Colonic mucosa (tissue), 4 donors: Measurements from ENCODE around the gene MYH11. TPM values are rescaled to one million over a fixed set of nuclear protein-coding genes. Genes with fewer than 3 reads are reported as not detected.

Source experiments
- DNase-seq: peaks from one replicate; pipeline ENCODE4 v3.0.0-alpha.2; 2020
- H3K27ac ChIP-seq: fragments of 200-600 bp; one replicate; pipeline ENCODE4 v1.8.0; 2021
- H3K27me3 ChIP-seq: fragments of 200-600 bp; one replicate; pipeline ENCODE4 v1.8.0; 2021
- H3K36me3 ChIP-seq: fragments of 200-600 bp; one replicate; pipeline ENCODE4 v1.8.0; 2021
- H3K4me1 ChIP-seq: fragments of 200-600 bp; one replicate; pipeline ENCODE4 v1.8.0; 2021; ENCODE audit warnings: mild to moderate bottlenecking
- H3K4me3 ChIP-seq: fragments of 200-600 bp; one replicate; pipeline ENCODE4 v1.8.0; 2021
- H3K9ac ChIP-seq, 2 donors: one replicate each; pipeline ENCODE4 v1.7.0; 2013; ENCODE audit warnings: control low read depth in 2 of 2, low read depth in 2 of 2, low read length in 2 of 2
- H3K9me3 ChIP-seq: fragments of 200-600 bp; one replicate; pipeline ENCODE4 v1.8.0; 2021
- intact Hi-C: fragments of 100-400 bp; cut with DNase I; formaldehyde crosslinking; loops from one replicate; pipeline ENCODE4 v1.14.1; 2022
- total RNA-seq, 2 donors: library from RNA; stranded (reverse); fragmentation: NEBNext Ultra II Directional in 1 of 2; extraction: Animal tissue kit (Norgen Biotek cat#: 25700) in 1 of 2; gene quantifications; one replicate each; pipeline ENCODE4 v1.2.1, GENCODE V29; 2021
- TF ChIP-seq, protein P1 (sequence below): fragments of 200-600 bp; IDR thresholded peaks from one replicate; pipeline ENCODE4 v1.8.0; 2022; ENCODE audit warnings: antibody characterized with exemption, mild to moderate bottlenecking
- donor health status: healthy.
- donor health status: DM: no; HTN: no; CAD: no.
- donor health status: DM: no; HTN: no; CAD: no.

Gene MYH11
- total RNA-seq, 2 donors from 2014 or later, result 30.0 to 770 TPM

DNA sequence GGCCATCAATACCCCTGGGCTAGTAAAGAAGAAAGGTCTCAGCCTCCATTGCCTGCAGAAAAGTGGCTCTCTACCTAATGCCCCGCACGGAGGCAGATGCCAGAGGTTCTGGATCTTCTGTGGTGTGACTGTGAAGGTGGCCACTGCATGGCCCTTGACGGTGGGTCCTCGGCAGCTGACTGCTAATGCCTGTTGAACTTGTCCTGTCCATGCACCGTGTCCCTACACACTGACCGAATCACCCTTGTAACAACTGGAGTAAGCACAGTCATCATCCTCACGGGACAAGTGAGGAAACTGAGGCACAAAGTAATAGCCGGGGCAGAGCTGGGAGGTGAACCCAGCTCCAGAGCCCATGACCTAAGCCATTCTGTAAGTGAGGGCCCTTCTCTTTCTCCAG, 48.8 kb downstream of the MYH11 start:
- TF ChIP-seq, protein P1, sequence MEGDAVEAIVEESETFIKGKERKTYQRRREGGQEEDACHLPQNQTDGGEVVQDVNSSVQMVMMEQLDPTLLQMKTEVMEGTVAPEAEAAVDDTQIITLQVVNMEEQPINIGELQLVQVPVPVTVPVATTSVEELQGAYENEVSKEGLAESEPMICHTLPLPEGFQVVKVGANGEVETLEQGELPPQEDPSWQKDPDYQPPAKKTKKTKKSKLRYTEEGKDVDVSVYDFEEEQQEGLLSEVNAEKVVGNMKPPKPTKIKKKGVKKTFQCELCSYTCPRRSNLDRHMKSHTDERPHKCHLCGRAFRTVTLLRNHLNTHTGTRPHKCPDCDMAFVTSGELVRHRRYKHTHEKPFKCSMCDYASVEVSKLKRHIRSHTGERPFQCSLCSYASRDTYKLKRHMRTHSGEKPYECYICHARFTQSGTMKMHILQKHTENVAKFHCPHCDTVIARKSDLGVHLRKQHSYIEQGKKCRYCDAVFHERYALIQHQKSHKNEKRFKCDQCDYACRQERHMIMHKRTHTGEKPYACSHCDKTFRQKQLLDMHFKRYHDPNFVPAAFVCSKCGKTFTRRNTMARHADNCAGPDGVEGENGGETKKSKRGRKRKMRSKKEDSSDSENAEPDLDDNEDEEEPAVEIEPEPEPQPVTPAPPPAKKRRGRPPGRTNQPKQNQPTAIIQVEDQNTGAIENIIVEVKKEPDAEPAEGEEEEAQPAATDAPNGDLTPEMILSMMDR, result no peak
- H3K27me3 ChIP-seq, result no peaks in the 10 kb centered on the region
- H3K27ac ChIP-seq, result no peak overlapping the region
- DNase-seq, result no peak
- H3K36me3 ChIP-seq, result no peaks in the 10 kb centered on the region
- H3K4me1 ChIP-seq, result peaks cover 8% of the 10 kb centered on the region
- no peak overlapping the region for H3K4me3 ChIP-seq
- intact Hi-C loops, result no loop called here
- H3K9ac ChIP-seq, result no peak overlapping the region
- no peaks in the 10 kb centered on the region for H3K9me3 ChIP-seq

DNA sequence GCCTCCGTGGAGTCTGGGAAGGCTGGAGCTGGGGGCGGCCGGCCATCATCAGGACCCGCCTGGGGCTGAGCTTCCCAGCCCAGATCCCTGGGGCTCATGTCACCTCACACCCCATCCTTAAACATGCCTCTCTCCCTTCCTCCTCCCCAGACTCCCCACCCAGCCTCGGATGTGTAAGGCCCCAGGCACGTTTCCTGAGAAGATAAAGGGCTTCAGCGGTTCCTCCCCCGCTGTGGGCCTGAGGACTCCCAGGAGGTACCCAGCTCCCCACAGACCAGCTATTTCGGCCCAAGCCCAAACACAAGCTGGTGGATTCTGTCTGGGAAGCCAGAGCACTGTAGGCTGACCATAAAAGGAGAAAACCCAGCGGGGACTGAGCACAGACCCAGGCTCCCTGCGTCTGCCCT, 49.2 kb downstream of the MYH11 start:
- Histone ChIP-seq H3K9ac (no peak overlapping the region), H3K9me3 (no peaks in the 10 kb centered on the region), H3K36me3 (no peaks in the 10 kb centered on the region), H3K27me3 (no peaks in the 10 kb centered on the region), H3K4me1 (peaks cover 8% of the 10 kb centered on the region), H3K4me3 (no peak overlapping the region), H3K27ac (no peak overlapping the region)
- intact Hi-C loops, result no loop called here
- DNase-seq, result no peak
- TF ChIP-seq, protein P1, result no peak

DNA sequence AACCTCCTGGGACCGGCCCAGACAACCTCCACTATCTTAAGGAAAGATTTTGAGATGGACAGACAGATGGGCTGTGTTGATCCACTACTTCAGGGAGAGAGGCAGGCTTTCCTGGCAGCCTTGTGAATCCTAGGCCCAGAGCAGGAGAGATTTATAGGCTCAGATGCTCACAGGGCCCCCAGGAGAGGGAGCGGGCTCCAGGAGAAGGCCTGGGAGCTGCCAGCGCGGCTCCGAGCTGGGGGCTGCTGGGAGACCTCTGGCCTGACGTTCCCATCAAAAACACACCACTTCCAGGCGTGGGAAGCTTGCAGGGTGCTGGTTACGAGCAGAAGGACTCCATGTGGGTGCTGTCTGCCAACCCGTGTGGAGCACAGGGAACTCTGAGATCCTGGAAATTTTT, 53.2 kb downstream of the MYH11 start:
- no peak for DNase-seq
- no peaks in the 10 kb centered on the region for H3K36me3 ChIP-seq

DNA sequence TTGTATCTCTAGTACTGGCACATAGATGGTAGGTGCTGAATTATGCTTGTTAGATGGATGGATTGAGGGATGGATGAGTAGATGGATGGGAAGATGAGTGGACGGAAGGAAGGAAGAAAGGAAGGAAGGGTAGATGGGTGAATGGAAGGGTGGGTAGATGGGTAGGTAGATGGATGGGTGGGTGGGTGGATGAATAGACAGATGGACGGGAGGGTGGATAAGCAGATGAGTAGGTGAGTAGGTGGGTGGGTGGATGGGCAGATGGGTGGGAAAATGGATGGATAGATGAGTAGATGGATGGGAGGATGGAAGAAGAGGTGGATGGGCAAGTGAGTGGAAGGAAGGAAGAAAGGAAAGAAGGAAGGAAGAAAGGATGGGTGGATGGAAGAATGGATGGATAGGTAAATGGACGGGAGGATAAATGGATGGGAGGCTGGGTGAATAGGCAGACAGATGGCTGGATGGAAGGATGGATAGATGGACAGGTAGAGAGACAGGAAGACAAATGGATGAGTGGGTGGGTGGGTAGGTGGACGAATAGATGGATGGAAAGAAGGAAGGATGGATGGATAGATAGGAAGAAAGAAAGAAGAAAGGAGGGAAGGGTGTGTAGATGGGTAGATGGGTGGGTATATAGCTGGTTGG, 56.9 kb downstream of the MYH11 start:
- H3K9me3 ChIP-seq, result no peaks in the 10 kb centered on the region
- no peak overlapping the region for H3K4me3 ChIP-seq
- no peak overlapping the region for H3K9ac ChIP-seq
- no peaks in the 10 kb centered on the region for H3K36me3 ChIP-seq
- intact Hi-C loops, result no loop called here
- DNase-seq, result no peak
- TF ChIP-seq, protein P1, result no peak
- H3K27me3 ChIP-seq, result no peaks in the 10 kb centered on the region
- no peak overlapping the region for H3K27ac ChIP-seq
- no peaks in the 10 kb centered on the region for H3K4me1 ChIP-seq

More for the DNA sequence above, 53.2 kb downstream of the MYH11 start:
- Histone ChIP-seq H3K9ac (no peak overlapping the region), H3K9me3 (no peaks in the 10 kb centered on the region), H3K27ac (no peak overlapping the region), H3K4me3 (no peak overlapping the region), H3K27me3 (no peaks in the 10 kb centered on the region), H3K4me1 (no peaks in the 10 kb centered on the region)
- TF ChIP-seq, protein P1, result no peak
- intact Hi-C loops, result no loop called here

DNA sequence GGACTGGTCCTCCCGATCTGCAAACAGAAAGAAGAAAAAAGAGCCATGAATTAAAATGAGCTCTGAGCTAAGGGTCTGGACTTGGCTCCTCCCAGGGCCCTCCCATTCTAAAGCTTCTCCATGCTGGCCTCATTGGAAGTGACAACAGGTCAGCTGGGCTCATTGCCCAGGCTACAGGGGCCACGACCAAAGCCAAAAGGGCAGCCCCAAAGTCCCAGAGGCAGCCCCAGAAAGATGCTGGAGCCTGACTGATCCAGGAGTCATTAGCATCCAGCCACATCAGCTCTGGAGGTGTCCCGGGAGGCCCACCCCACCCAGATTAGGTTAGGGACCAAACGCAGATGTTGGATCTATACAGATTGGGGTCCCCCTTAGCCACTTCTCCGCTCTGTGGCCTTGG, 58.2 kb downstream of the MYH11 start:
- Histone ChIP-seq H3K27me3 (no peaks in the 10 kb centered on the region), H3K4me1 (no peaks in the 10 kb centered on the region), H3K4me3 (no peak overlapping the region), H3K9me3 (no peaks in the 10 kb centered on the region), H3K36me3 (no peaks in the 10 kb centered on the region), H3K9ac (no peak overlapping the region), H3K27ac (no peak overlapping the region)
- no peak for DNase-seq
- intact Hi-C loops, result no loop called here
- TF ChIP-seq, protein P1, result no peak
